ENCODE measurements around the gene WASHC4. TPM values are rescaled to one million over a fixed set of nuclear protein-coding genes. Genes with fewer than 3 reads are reported as not detected.

Gene WASHC4
- total RNA-seq, 1 experiment from 2014 or later = 28.7 TPM

GRCh38 chr12:105064564-105065178 is 42.9 kb upstream of the WASHC4 start:
- intact Hi-C loops (cut with micrococcal nuclease; ENCODE audit: unreplicated experiment) = loop anchor here (5.0 kb wide), 1 partner anchor 38 kb away; no protein-coding TSS in a partner anchor

DNA sequence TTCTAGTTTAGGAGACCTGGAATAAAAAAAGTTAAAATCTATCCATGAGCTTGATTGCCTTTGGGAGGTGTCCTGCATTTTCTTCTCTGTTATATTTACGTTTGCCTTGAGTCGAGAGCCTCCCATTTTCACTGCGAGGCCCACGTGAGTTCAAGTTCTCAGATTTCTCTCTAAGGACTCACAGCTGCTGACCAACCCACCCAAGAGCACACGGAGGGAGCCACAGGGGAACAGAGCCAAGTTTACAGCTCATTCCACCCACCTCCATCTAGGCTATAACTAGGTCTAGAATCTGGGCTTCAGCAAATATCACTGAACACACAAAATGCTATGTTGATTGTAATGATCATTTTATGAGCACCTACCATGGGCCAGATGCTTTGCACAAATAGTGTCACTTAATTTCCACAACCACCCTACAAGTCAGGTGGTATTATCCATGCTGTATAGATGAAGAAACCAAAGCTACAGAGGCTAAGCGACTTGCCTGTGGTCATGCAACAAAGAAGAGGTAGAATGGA is 40.0 kb upstream of the WASHC4 start:
- POLR2A ChIA-PET (ENCODE audit: unreplicated experiment) = interaction anchor here (0.7 kb wide), 2 partner anchors 402 to 1061 kb away, joined by 3 to 8 read pairs; no protein-coding TSS in a partner anchor
- H3K79me2 ChIP-seq (ENCODE audit: low read depth) = no peaks in the 10 kb centered on the region
- H3K9me2 ChIP-seq (ENCODE audit: insufficient read depth) = no peaks in the 10 kb centered on the region
- no peak overlapping the region for H2AFZ ChIP-seq
- no peaks in the 10 kb centered on the region for H3K36me3 ChIP-seq (ENCODE audit: low read depth)
- no peaks in the 10 kb centered on the region for H3K27me3 ChIP-seq (ENCODE audit: insufficient read depth, low read depth)
- H3K4me1 ChIP-seq (replicated peaks; ENCODE audit: insufficient read depth) = no peaks in the 10 kb centered on the region
- no peaks in the 10 kb centered on the region for H4K20me1 ChIP-seq (ENCODE audit: insufficient read depth)
- no peak overlapping the region for H3K27ac ChIP-seq
- BruUV-seq (replicated peaks) = no TSS peak
- H3K4me3 ChIP-seq = no peak overlapping the region
- no peak for DNase-seq
- CTCF ChIA-PET = interaction anchor here (0.7 kb wide), 1 partner anchor 15 kb away, joined by 4 read pairs; no protein-coding TSS in a partner anchor
- no peaks in the 10 kb centered on the region for H3K9me3 ChIP-seq (ENCODE audit: insufficient read depth, low read depth)
- H3K4me2 ChIP-seq = no peak overlapping the region
- no peak for TF ChIP-seq EZH2 (IDR thresholded peaks at IDR 0.05; ENCODE audit: low read depth)
- TF ChIP-seq, protein P1, sequence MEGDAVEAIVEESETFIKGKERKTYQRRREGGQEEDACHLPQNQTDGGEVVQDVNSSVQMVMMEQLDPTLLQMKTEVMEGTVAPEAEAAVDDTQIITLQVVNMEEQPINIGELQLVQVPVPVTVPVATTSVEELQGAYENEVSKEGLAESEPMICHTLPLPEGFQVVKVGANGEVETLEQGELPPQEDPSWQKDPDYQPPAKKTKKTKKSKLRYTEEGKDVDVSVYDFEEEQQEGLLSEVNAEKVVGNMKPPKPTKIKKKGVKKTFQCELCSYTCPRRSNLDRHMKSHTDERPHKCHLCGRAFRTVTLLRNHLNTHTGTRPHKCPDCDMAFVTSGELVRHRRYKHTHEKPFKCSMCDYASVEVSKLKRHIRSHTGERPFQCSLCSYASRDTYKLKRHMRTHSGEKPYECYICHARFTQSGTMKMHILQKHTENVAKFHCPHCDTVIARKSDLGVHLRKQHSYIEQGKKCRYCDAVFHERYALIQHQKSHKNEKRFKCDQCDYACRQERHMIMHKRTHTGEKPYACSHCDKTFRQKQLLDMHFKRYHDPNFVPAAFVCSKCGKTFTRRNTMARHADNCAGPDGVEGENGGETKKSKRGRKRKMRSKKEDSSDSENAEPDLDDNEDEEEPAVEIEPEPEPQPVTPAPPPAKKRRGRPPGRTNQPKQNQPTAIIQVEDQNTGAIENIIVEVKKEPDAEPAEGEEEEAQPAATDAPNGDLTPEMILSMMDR (conservative IDR thresholded peaks at IDR 0.05) = no peak
- no peaks in the 10 kb centered on the region for H3F3A ChIP-seq (ENCODE audit: insufficient read depth, low read depth)
- intact Hi-C loops (cut with micrococcal nuclease; ENCODE audit: unreplicated experiment) = no loop called here

More at GRCh38 chr12:105064564-105065178, 42.9 kb upstream of the WASHC4 start:
- no peak overlapping the region for H3K4me3 ChIP-seq
- no peak overlapping the region for H2AFZ ChIP-seq
- H3K9me2 ChIP-seq (ENCODE audit: insufficient read depth) = no peaks in the 10 kb centered on the region
- no peaks in the 10 kb centered on the region for H3F3A ChIP-seq (ENCODE audit: insufficient read depth, low read depth)
- no peaks in the 10 kb centered on the region for H3K9me3 ChIP-seq (ENCODE audit: insufficient read depth, low read depth)
- no peaks in the 10 kb centered on the region for H3K4me1 ChIP-seq (replicated peaks; ENCODE audit: insufficient read depth)
- DNase-seq = no peak
- H3K36me3 ChIP-seq (ENCODE audit: low read depth) = no peaks in the 10 kb centered on the region
- no peaks in the 10 kb centered on the region for H4K20me1 ChIP-seq (ENCODE audit: insufficient read depth)
- ChIA-PET CTCF (no interaction called here), POLR2A (ENCODE audit: unreplicated experiment) (no interaction called here)
- H3K27ac ChIP-seq = no peak overlapping the region
- H3K79me2 ChIP-seq (ENCODE audit: low read depth) = no peaks in the 10 kb centered on the region
- BruUV-seq (replicated peaks) = no TSS peak
- TF ChIP-seq, protein P1 (conservative IDR thresholded peaks at IDR 0.05) = no peak
- no peak for TF ChIP-seq EZH2 (IDR thresholded peaks at IDR 0.05; ENCODE audit: low read depth)
- H3K27me3 ChIP-seq (ENCODE audit: insufficient read depth, low read depth) = no peaks in the 10 kb centered on the region
- H3K4me2 ChIP-seq = no peak overlapping the region

DNA sequence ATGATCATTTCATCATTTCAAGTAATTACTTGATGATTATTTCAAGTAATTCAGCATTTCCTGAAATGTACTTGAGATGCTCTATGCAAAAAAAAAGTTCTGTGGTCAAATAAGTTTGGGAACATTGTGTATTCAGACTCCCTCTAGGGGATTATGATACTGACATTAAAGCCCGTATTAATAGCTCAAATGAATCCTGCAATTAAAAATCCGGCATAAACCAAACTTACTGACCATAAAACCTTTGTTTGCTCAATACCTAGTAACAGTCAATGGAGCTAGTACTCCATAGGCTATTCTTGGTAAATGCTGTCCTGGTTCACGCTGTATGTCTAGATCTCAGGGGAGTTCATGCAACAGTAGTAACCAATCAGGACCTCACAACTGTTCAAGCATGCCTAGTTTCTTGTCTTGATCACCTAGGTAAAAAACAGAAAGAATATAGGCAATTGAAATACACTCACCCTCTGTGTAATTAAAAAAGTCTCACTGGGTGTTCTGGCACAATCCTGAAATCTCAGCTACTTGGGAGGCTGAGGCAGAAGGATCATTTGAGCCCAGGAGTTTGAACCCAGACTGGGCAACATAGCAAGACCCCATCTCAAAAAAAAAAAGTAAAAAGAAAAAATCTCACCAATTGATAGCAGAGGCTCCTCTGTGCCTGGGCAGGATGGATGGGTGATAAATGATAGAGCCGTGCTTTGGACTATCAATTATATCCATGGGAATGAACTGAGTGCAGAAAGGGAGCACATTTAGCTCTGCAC is 37.4 kb upstream of the WASHC4 start:
- Histone ChIP-seq H3K9me3 (ENCODE audit: insufficient read depth, low read depth) (no peaks in the 10 kb centered on the region), H3K27ac (no peak overlapping the region), H3K4me2 (no peak overlapping the region), H4K20me1 (ENCODE audit: insufficient read depth) (no peaks in the 10 kb centered on the region), H3K36me3 (ENCODE audit: low read depth) (no peaks in the 10 kb centered on the region), H3K27me3 (ENCODE audit: insufficient read depth, low read depth) (no peaks in the 10 kb centered on the region), H3K4me3 (no peak overlapping the region), H3F3A (ENCODE audit: insufficient read depth, low read depth) (no peaks in the 10 kb centered on the region), H2AFZ (no peak overlapping the region), H3K9me2 (ENCODE audit: insufficient read depth) (no peaks in the 10 kb centered on the region), H3K79me2 (ENCODE audit: low read depth) (no peaks in the 10 kb centered on the region), H3K4me1 (replicated peaks; ENCODE audit: insufficient read depth) (no peaks in the 10 kb centered on the region)
- no peak for DNase-seq
- no peak for TF ChIP-seq EZH2 (IDR thresholded peaks at IDR 0.05; ENCODE audit: low read depth)
- TF ChIP-seq, protein P1 (conservative IDR thresholded peaks at IDR 0.05) = no peak
- no TSS peak for BruUV-seq (replicated peaks)
- POLR2A ChIA-PET (ENCODE audit: unreplicated experiment) = no interaction called here
- intact Hi-C loops (cut with micrococcal nuclease; ENCODE audit: unreplicated experiment) = no loop called here
- CTCF ChIA-PET = interaction anchor here (0.6 kb wide), 2 partner anchors 313 to 514 kb away, joined by 5 to 7 read pairs; no protein-coding TSS in a partner anchor
